ENCODE data around the gene KCNH8. TPM values are rescaled to one million over a fixed set of nuclear protein-coding genes. Genes with fewer than 3 reads are reported as not detected.
A peak's percentile ranks its signal among the peaks of the same experiment; 100 is the strongest.
"Not testable (repeated sequence)": the region's sequence is repeated elsewhere in the genome, so short reads cannot be mapped to it uniquely, and the experiment has no call there.

The KCNH8 gene
- total RNA-seq, result not detected in 2 replicates

GRCh38 chr3:19147905-19148767 is at the start of gene KCNH8:
TSS of gene KCNH8 (plus strand) at chr3:19148510. CDS start at chr3:19148720, 210 bp downstream.
- no peak for TF ChIP-seq CTCF (IDR thresholded peaks at IDR 0.05; ENCODE audit: insufficient read depth, low read depth, low read length)
- DNase-seq (ENCODE audit: low read depth), result no peak
- peak within 1 kb of the TSS; percentile 61 for H3K4me3 ChIP-seq (ENCODE audit: low read depth, low read length)

- not testable (repeated sequence) for H3K4me3 ChIP-seq (ENCODE audit: low read depth, low read length); DNase-seq (ENCODE audit: low read depth)
Measured at GRCh38 chr3:19102654-19103290, 45.5 kb upstream of the KCNH8 start.

GRCh38 chr3:19103510-19103909 is 44.8 kb upstream of the KCNH8 start:
- no peak for TF ChIP-seq CTCF (IDR thresholded peaks at IDR 0.05; ENCODE audit: insufficient read depth, low read depth, low read length)
- no peak overlapping the region for H3K4me3 ChIP-seq (ENCODE audit: low read depth, low read length)
- DNase-seq (ENCODE audit: low read depth), result no peak

DNA sequence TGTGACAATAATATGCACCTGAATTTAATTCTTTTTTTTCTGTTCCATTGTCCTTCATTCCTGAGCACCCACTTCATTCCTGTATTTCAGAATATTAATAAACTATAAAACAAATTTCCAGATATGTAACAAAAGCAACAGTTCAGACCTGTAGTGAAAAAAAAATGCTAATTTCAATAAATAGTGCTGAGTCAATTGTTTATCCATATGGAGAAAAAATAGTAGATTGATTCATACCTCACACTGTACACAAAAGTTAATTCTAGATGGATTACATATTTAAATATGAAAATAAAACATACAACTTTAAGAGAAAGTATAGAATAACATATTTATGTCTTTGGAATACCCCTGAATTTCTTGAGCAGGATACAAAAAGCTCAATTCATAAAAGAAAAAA is 43.9 kb upstream of the KCNH8 start:
- no peak overlapping the region for H3K4me3 ChIP-seq (ENCODE audit: low read depth, low read length)

DNA sequence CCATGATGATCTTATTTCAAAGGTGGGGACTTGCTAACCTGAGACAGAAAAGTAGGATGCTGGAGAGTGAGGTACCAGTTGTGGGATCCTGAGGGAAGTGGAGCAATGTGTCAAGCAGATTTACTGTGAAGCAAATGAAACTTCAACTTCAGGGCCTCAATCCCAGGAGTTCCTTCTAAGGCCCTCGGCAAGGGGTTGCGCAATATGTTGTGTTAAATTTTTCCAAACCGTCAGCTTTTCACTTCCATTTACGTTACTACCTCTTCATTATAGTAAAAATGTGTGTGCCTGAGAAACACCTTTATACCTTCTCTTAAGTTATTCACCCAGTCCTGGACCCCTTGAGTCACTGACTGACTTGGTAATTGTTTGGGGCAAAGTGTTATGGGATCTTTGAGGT is 42.5 kb upstream of the KCNH8 start:
- TF ChIP-seq CTCF (IDR thresholded peaks at IDR 0.05; ENCODE audit: insufficient read depth, low read depth, low read length), result no peak
- H3K4me3 ChIP-seq (ENCODE audit: low read depth, low read length), result no peak overlapping the region
- DNase-seq (ENCODE audit: low read depth), result no peak

More for the DNA sequence above, 43.9 kb upstream of the KCNH8 start:
- no peak for DNase-seq (ENCODE audit: low read depth)
- TF ChIP-seq CTCF (IDR thresholded peaks at IDR 0.05; ENCODE audit: insufficient read depth, low read depth, low read length), result no peak

DNA sequence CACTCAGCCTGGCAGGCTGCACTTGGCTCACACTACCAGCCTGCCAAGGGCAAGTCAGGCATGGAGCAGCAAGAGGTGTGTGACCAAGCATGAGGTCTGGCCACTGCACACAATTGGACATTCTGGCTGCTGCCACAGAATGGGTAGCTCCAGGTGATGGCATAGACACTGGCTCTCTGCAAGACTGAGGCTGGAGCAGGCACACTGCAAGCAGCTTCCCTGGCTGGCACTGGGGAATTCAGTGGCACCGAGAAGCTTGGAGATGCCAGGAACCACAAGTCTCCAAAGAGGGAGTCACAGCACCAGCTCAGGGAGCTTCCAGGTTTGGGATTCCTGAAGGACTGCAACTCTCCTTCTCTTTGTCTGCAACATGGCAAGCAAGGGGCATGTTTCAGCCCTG is 42.0 kb upstream of the KCNH8 start:
- no peak for DNase-seq (ENCODE audit: low read depth)

More for the DNA sequence above, 42.0 kb upstream of the KCNH8 start:
- no peak for TF ChIP-seq CTCF (IDR thresholded peaks at IDR 0.05; ENCODE audit: insufficient read depth, low read depth, low read length)
- H3K4me3 ChIP-seq (ENCODE audit: low read depth, low read length), result no peak overlapping the region

Measured in fibroblast of villous mesenchyme (primary cell).